DND-41 (cell line): ENCODE data around the gene TXNDC9.

ENCODE experiments used
- CTCF ChIP-seq: IDR thresholded peaks from 2 replicates; pipeline ENCODE4 v1.5.1; 2012; ENCODE audit warnings: borderline replicate concordance, low read length, moderate library complexity, mild to moderate bottlenecking; ENCODE audit not compliant: poor library complexity, severe bottlenecking; ENCODE audit errors: extremely low read depth
- EZH2 ChIP-seq: IDR thresholded peaks from 3 replicates; pipeline ENCODE4 v1.6.1; 2012; ENCODE audit warnings: borderline replicate concordance, low read depth, mild to moderate bottlenecking, moderate library complexity, low read length, inconsistent platforms; ENCODE audit not compliant: severe bottlenecking

- TF ChIP-seq CTCF (no peak), EZH2 (no peak)
These were observed 46.0 kb upstream of the TXNDC9 start for GRCh38 chr2:99382143-99382542.
